Measurements from ENCODE around the gene ABHD2.

ABHD2 gene

DNA sequence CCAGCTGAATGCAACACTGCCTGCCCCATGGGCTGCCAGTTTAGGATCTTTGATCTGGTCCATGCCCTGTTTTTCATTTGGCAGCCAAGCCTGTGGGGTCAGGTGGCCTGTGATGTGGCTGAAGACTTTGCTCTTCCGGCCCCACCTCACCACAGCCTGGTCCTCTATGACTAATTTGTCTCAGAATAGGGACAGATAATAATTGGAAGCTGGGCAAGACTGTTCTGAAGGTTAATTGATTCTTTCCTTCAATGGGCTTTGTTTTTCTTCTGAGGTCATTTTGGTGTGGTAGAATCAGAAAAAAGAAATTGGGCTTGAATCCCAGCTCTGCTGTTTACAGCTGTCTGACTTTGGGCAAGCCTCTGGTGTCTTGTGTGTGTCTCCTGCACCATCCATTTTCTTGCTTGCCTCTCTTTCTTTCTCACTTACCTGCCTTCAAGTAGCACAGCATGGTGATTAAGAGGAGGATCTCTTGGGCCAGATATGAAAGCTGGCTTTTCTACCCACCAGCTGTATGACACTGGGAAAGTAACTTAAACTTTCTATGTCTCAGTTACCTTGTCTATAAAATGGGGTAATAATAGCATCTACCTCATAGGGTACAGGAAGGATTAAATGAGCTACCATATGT, 24.2 kb downstream of the ABHD2 start:
- Histone ChIP-seq H3K9me3 (ENCODE audit: low read length) (no peaks in the 10 kb centered on the region), H3K9me2 (ENCODE audit: low read depth, low read length) (no peaks in the 10 kb centered on the region), H3K9ac (ENCODE audit: low read length) (peak overlapping the region; percentile 39; the same call in 1 of the 2 replicates), H3K79me2 (ENCODE audit: insufficient read depth, low read length) (no peaks in the 10 kb centered on the region), H3K27ac (ENCODE audit: low read depth, low read length, poor library complexity, severe bottlenecking) (peak overlapping the region; percentile 85), H3F3A (ENCODE audit: insufficient read depth, low read length) (no peaks in the 10 kb centered on the region), H3K36me3 (ENCODE audit: insufficient read depth, low read length) (peaks cover 22% of the 10 kb centered on the region), H2AFZ (ENCODE audit: low read length) (no peak overlapping the region), H3K4me3 (ENCODE audit: low read depth, low read length, poor library complexity, severe bottlenecking) (peak overlapping the region; percentile 41), H4K20me1 (ENCODE audit: insufficient read depth, low read length) (no peaks in the 10 kb centered on the region), H3K4me1 (ENCODE audit: insufficient read depth, low read length, severe bottlenecking) (peaks cover 50% of the 10 kb centered on the region), H3K4me2 (ENCODE audit: low read length) (peak overlapping the region; percentile 61), H3K27me3 (ENCODE audit: insufficient read depth, low read length) (no peaks in the 10 kb centered on the region)
- TF ChIP-seq, protein P1, sequence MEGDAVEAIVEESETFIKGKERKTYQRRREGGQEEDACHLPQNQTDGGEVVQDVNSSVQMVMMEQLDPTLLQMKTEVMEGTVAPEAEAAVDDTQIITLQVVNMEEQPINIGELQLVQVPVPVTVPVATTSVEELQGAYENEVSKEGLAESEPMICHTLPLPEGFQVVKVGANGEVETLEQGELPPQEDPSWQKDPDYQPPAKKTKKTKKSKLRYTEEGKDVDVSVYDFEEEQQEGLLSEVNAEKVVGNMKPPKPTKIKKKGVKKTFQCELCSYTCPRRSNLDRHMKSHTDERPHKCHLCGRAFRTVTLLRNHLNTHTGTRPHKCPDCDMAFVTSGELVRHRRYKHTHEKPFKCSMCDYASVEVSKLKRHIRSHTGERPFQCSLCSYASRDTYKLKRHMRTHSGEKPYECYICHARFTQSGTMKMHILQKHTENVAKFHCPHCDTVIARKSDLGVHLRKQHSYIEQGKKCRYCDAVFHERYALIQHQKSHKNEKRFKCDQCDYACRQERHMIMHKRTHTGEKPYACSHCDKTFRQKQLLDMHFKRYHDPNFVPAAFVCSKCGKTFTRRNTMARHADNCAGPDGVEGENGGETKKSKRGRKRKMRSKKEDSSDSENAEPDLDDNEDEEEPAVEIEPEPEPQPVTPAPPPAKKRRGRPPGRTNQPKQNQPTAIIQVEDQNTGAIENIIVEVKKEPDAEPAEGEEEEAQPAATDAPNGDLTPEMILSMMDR (IDR thresholded peaks at IDR 0.05; ENCODE audit: low read length) = no peak
- no peak for TF ChIP-seq EZH2 (IDR thresholded peaks at IDR 0.05; ENCODE audit: borderline replicate concordance, low read length)

DNA sequence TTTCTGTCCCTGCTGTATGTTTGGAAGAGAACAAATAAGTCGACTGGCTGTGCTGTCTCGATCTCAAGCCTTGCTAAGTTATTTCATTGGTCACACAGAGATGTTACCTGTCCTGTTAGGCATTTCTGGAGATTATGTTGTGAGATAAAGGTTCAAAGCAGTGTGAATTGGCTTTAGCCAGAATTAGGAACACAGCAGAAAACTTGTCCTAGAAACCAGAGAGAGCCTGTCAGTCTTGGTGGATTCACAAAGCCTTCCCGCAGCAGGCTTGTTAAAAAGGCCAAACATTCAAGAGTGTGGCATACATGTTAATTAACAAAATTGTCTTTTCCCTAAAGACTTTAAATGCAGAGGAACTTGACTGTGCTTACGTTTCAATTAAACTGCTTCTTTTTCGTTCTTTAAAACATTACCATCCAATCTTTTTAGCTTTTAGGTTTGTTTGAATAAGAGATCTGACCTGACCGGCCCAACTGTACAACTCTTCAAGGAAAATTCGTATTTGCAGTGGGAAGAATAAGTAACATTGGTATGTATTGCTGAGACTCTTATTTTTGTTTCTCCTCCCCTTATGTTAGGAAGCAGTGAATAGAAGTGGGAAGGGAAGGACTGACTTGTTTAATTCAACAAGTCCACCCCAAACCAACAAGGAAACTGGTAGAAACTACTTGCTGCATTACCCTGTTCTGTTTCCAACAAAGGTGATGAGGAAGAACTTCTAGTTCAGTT, 25.2 kb downstream of the ABHD2 start:
- Histone ChIP-seq H3K27me3 (ENCODE audit: insufficient read depth, low read length) (no peaks in the 10 kb centered on the region), H3K9me3 (ENCODE audit: low read length) (no peaks in the 10 kb centered on the region), H3K4me3 (ENCODE audit: low read depth, low read length, poor library complexity, severe bottlenecking) (no peak overlapping the region), H3K36me3 (ENCODE audit: insufficient read depth, low read length) (peaks cover 19% of the 10 kb centered on the region), H3K4me1 (ENCODE audit: insufficient read depth, low read length, severe bottlenecking) (peaks cover 50% of the 10 kb centered on the region), H4K20me1 (ENCODE audit: insufficient read depth, low read length) (no peaks in the 10 kb centered on the region), H3F3A (ENCODE audit: insufficient read depth, low read length) (no peaks in the 10 kb centered on the region), H3K79me2 (ENCODE audit: insufficient read depth, low read length) (no peaks in the 10 kb centered on the region), H2AFZ (ENCODE audit: low read length) (no peak overlapping the region), H3K9ac (ENCODE audit: low read length) (peak overlapping the region; percentile 39; the same call in 1 of the 2 replicates), H3K9me2 (ENCODE audit: low read depth, low read length) (no peaks in the 10 kb centered on the region), H3K27ac (ENCODE audit: low read depth, low read length, poor library complexity, severe bottlenecking) (peak overlapping the region; percentile 85), H3K4me2 (ENCODE audit: low read length) (peak overlapping the region; percentile 61; the same call in 1 of the 2 replicates)
- TF ChIP-seq EZH2 (IDR thresholded peaks at IDR 0.05; ENCODE audit: borderline replicate concordance, low read length) = no peak
- TF ChIP-seq, protein P1 (IDR thresholded peaks at IDR 0.05; ENCODE audit: low read length) = no peak

DNA sequence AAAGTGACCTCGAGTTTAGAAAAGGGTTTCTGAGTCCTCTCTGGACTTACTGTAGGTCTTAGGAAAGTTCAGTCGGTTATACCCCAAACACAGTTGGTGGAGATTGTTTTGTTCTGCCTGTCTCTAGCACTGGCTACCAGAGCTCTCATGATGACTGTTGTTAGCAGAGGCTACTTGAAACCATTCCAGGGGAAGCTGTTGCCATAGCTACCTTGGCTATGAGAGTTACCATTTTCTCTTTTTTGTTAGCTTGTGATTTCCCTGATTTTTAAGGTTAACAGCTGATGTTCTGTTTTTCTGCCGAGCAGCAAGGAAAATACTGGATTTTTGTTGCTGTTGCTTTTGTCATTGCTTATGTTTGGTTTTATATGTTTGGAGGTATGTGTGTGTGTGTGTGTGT, 26.7 kb downstream of the ABHD2 start:
- H3K27ac ChIP-seq (ENCODE audit: low read depth, low read length, poor library complexity, severe bottlenecking) = peak overlapping the region; percentile 85
- peak overlapping the region; percentile 4; the same call in 1 of the 2 replicates for H3K9ac ChIP-seq (ENCODE audit: low read length)

More for the DNA sequence above, 26.7 kb downstream of the ABHD2 start:
- H3K4me2 ChIP-seq (ENCODE audit: low read length) = peak overlapping the region; percentile 3; the same call in 1 of the 2 replicates
- no peaks in the 10 kb centered on the region for H3F3A ChIP-seq (ENCODE audit: insufficient read depth, low read length)
- H3K4me3 ChIP-seq (ENCODE audit: low read depth, low read length, poor library complexity, severe bottlenecking) = no peak overlapping the region
- no peaks in the 10 kb centered on the region for H3K27me3 ChIP-seq (ENCODE audit: insufficient read depth, low read length)
- H3K9me2 ChIP-seq (ENCODE audit: low read depth, low read length) = no peaks in the 10 kb centered on the region
- TF ChIP-seq, protein P1 (IDR thresholded peaks at IDR 0.05; ENCODE audit: low read length) = no peak
- no peaks in the 10 kb centered on the region for H3K79me2 ChIP-seq (ENCODE audit: insufficient read depth, low read length)
- no peaks in the 10 kb centered on the region for H3K9me3 ChIP-seq (ENCODE audit: low read length)
- H3K4me1 ChIP-seq (ENCODE audit: insufficient read depth, low read length, severe bottlenecking) = peaks cover 50% of the 10 kb centered on the region
- peaks cover 30% of the 10 kb centered on the region for H3K36me3 ChIP-seq (ENCODE audit: insufficient read depth, low read length)
- H4K20me1 ChIP-seq (ENCODE audit: insufficient read depth, low read length) = no peaks in the 10 kb centered on the region
- H2AFZ ChIP-seq (ENCODE audit: low read length) = no peak overlapping the region

Data from OCI-LY1 (cell line).